Panc1 (cell line): Measurements from ENCODE around the gene BABAM2.

ENCODE experiments used
- CTCF ChIP-seq: fragments of 450-650 bp; IDR thresholded peaks from 2 replicates; pipeline ENCODE4 v1.5.1; 2017; ENCODE audit warnings: mild to moderate bottlenecking
- REST ChIP-seq, 2 experiments: IDR thresholded peaks; 2 replicates each; pipeline ENCODE4 v1.6.1; 2011 to 2012; ENCODE audit warnings: low read depth in 2 of 2, control low read depth in 1 of 2, low read length in 1 of 2, mild to moderate bottlenecking in 1 of 2, moderate library complexity in 1 of 2; ENCODE audit not compliant: insufficient read depth in 1 of 2
- TCF7L2 ChIP-seq: IDR thresholded peaks from 2 replicates; pipeline ENCODE4 v1.6.1; 2011; ENCODE audit warnings: mild to moderate bottlenecking, low read depth, low read length, inconsistent platforms

- TF ChIP-seq CTCF (no peak), REST (IDR thresholded peaks at IDR 0.05; ENCODE audit: insufficient read depth in 1 of 2, low read depth in 2 of 2, low read length in 1 of 2) (no peak), TCF7L2 (no peak)
Measured at GRCh38 chr2:27915191-27915590, 24.7 kb downstream of the BABAM2 start.
